ENCODE data around the gene IL1RL2.

GRCh38 chr2:102154364-102154763 is 32.5 kb upstream of the IL1RL2 start:
- TF ChIP-seq SNAI2 (CRISPR knock-in tag; IDR thresholded peaks at IDR 0.05): no peak
- TF ChIP-seq CSRNP3 (CRISPR knock-in tag; IDR thresholded peaks at IDR 0.05): no peak
- TF ChIP-seq, protein P1, sequence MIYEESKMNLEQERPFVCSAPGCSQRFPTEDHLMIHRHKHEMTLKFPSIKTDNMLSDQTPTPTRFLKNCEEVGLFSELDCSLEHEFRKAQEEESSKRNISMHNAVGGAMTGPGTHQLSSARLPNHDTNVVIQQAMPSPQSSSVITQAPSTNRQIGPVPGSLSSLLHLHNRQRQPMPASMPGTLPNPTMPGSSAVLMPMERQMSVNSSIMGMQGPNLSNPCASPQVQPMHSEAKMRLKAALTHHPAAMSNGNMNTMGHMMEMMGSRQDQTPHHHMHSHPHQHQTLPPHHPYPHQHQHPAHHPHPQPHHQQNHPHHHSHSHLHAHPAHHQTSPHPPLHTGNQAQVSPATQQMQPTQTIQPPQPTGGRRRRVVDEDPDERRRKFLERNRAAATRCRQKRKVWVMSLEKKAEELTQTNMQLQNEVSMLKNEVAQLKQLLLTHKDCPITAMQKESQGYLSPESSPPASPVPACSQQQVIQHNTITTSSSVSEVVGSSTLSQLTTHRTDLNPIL (CRISPR knock-in tag; IDR thresholded peaks at IDR 0.05; ENCODE audit: low read depth): no peak
- TF ChIP-seq ESRRG (CRISPR knock-in tag; IDR thresholded peaks at IDR 0.05): no peak

Measured in SK-N-SH treated with all-trans-retinoic acid at 6 μM for 48 hours (cell line).